Measurements from ENCODE around the gene LBH.

LBH gene

GRCh38 chr2:30217644-30218337, 13.5 kb upstream of the LBH start:
- no peak for DNase-seq

GRCh38 chr2:30218338-30218713, 13.0 kb upstream of the LBH start:
- DNase-seq = no peak

DNA sequence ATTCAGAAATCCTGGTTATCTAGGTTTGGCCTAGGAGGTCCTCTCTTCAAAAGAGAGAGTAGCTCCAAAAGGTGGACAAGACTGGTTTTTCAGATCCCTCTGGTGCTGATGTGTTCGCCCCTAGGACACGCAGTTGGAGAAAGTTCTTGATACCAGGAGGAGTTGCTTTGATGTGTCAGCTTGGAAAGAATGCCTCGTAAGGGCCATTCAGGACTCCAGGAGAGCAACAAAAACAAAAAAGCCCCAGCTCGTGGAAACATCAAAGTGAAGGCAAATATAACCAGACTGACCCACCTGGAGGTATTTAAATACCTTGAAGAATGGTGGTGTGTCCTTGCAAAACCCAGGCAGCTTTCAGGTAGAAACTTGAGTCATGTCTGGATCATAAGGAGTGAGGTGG, 12.5 kb upstream of the LBH start:
- no peak for DNase-seq

GRCh38 chr2:30219886-30220875, 11.2 kb upstream of the LBH start:
- no peak for DNase-seq

DNA sequence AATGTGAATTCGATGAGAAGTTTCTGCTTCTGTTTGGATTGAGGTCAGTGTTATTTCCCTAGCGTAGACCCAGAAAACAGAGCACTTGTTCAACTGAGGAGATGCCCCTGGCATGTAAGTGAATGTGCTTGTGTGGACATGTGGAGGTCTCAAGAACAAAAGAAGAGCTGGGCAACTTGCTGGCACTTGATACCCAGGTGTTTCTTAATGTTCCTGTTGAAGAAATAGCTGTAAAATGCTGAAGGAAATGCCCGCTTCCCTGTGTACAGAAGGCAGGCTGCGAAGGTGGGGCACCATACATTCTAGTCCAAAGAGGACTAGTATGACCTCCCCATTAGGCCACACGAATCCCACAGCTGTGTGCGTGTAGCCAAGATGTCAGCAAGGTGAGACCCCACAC, 9.8 kb upstream of the LBH start:
- DNase-seq = no peak

DNA sequence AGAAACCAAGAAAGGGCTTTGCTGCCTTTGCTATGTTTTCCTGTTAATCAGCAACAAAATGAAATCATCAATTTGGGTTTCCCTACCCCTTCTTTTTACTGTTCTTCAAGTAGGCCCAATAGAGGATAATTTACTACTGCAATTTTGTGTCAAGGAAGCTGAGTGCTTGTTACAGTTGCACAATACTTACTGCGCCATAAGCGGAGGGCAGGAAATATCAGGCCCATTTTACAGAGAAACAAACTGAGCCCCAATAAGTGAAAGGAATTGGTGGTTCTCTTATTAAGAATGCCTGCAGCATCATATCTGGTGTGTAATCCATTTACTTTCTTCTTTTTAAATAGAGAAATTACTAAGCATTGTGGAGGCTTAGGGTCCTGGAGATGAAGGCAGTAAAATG, 9.3 kb upstream of the LBH start:
- no peak for DNase-seq

DNA sequence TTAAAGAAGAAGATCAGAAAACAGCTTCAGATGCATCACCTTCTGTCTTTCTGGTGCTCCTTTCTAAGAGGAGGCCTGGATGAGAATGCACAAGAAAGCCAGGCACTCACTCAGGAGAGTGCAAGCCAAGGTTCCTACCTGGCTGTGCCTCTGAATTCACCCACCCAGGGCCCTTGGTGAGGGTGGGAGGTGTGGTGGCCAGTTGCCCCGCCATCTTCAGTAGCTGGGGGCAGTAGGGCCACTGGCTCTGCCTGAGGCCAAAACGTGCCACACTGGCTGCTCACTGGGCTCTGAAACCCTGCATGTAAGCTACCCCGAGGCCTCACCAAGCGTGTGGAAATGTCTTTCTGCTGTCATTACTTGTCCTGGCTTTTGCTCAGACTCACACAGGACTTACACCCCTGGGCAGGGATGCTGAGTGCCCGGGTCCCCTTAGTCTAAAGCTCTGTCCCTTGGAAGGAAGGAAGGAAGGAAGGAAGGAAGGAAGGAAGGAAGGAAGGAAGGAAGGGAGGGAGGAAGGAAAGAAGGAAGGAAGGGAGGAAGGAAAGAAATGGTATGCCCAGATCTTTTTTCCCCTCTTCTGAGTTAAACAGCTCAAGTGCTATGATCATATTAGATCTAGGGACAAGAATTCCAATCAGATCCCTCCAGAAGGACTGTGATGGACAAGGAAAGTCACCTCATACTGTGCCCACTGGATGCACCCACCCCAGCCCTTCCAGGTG, 8.5 kb upstream of the LBH start:
- DNase-seq = no peak

DNA sequence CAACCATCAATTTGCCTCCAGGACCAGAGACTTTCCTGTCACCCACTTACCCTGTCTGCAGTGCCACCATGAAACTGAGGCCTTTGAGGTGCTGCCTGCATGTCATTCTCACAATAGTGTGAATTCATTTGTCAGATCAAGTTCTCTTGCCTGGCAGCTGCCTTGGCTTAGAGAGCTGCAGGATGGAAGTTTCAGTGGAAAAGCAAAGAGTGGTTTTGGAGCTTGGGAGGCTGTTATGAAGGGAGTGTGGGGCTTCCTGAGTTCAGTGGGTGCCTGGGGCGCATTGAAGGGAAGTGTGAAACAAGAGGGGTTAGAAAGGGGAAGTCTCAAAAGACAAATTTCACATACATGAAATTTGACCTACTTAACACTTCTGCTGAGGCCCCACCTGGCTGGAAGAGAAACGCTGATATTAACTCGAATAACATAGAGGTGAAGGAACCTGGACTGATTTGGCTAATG, 7.9 kb upstream of the LBH start:
- no peak for DNase-seq

DNA sequence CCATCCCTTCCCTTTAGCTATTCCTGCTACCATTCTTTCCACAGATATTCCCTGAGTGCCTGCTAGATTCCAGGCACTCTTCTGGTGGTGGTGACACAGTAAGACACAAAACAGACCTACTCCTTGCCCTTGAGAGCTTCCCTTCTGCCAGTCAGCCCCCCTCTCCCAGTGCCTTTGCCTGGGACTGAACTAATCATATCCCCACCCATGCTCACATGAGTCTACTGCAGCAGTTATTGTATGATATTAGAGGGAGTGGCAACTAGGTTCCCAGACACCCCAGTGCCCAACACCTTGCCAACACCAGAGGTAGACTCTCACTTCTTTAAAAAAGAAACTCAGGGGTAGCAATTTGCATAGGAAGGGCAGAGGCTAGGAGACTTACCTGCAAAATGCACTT, 7.2 kb upstream of the LBH start:
- no peak for DNase-seq

- peak; percentile 29 for DNase-seq
Observed at GRCh38 chr2:30225131-30225762, 6.1 kb upstream of the LBH start.

DNA sequence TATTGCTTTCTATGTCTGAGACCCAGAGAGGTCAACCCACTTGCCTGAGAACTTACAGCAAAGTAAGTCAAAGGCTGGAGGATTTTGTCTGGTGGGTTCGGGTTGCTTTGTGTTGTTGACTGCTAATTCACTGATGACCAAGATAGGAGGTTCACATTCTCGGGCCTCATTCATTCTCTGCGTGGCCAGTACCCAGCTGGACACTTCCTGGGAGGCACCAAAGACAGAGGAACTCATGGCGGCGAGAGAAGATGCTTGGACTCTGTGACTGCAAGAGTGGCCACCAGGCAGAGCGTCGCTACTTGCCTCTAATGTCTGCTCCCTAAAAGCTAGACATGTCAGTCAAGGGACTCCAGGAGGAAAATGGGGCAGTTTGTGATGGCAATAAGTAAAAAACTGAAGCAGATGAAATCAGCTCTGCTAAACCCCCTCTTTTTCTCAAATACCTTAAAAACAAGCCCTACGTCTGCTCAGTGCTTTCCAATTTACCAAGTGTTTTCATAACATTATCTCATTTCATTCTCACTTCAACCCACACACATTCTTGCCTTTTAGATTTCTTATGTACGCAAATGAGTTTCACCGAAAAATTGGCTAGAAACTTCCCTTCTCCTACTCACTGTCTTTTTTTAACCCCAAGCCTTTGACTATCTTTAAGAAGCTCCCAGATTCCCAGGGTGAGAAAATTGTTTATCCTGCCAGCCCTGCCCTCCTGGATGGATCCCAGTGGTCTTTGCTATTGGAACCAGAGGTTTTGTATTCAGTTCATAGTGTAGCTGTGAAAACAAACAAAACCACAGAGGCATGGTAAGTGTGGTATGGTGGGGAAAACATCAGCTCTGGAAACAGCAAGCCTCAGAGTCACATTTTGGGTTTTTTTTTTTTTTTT, 4.9 kb upstream of the LBH start:
- no peak for DNase-seq

- no peak for DNase-seq
Observed at GRCh38 chr2:30229596-30229995, 1.7 kb upstream of the LBH start.

GRCh38 chr2:30230497-30231211, 680 bp upstream of the LBH start:
- DNase-seq = no peak

GRCh38 chr2:30231996-30232800, 864 bp downstream of the LBH start:
- DNase-seq = peak; percentile 66

- DNase-seq = peak; percentile 33
Observed at GRCh38 chr2:30232801-30233130, 1.4 kb downstream of the LBH start.

GRCh38 chr2:30233271-30234009, 2.1 kb downstream of the LBH start:
- DNase-seq = no peak

GRCh38 chr2:30234180-30234971, 3.0 kb downstream of the LBH start:
- peak; percentile 45 for DNase-seq

DNA sequence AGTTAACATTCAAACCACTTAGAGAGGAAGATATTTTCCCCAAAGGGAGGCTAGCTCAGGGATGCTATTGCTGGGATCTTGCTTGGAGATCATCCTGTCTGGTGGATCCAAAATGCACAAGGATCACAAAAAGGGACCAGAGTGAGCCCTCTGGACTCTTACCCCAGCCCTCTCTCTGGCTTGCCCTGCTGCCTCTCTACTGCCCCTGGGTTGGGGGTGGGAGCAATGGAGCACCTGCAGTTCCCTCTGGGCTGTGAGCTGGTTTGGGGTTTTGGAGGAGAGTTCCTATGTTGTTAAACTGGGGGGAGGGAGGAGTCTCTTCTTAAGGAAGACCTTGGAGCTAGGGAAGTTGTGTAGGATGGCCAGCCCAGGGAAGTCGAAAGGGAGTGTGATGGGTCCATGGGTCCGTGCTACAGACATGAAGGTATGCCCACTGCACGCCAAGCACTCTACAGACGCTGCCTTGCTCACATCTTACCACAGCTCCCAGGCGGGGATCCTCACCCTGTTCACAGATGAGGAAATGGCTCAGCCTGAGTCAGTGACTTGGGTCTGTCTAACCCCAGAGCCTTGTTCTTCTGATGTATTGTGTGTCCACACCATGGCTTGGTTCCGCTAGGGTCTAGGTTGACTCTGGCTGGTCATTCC, 3.8 kb downstream of the LBH start:
- DNase-seq = peak; percentile 64
